Kidney (tissue), 14 donors: Measurements from ENCODE around the gene RCAN1. TPM values are rescaled to one million over a fixed set of nuclear protein-coding genes. Genes with fewer than 3 reads are reported as not detected.

Source experiments
- DNase-seq, 5 donors: peaks; one replicate each; pipeline ENCODE4 v3.0.0-alpha.2; 2013 to 2020
- FAIRE-seq: peaks from 2 replicates; lab custom pipeline; 2012; peaks lifted over from hg19 to GRCh38; lab: Jason Lieb, UNC
- H3K27ac ChIP-seq, 2 donors: one replicate each; pipeline ENCODE4 v1.7.0; 2013; ENCODE audit warnings: low read depth in 2 of 2, low read length in 2 of 2, inconsistent platforms in 1 of 2
- H3K27me3 ChIP-seq: one replicate; pipeline ENCODE4 v1.7.1; 2013; ENCODE audit warnings: low read length, inconsistent platforms; ENCODE audit not compliant: control insufficient read depth, insufficient read depth
- H3K36me3 ChIP-seq, 3 donors: one replicate each; pipeline versions ENCODE4 v1.7.0 to v1.7.1; 2013; ENCODE audit warnings: low read length in 3 of 3, control low read depth in 1 of 3, inconsistent platforms in 1 of 3; ENCODE audit not compliant: insufficient read depth in 3 of 3, control insufficient read depth in 2 of 3
- H3K4me1 ChIP-seq, 3 donors: one replicate each; pipeline versions ENCODE4 v1.7.0 to v1.7.1; 2013; ENCODE audit warnings: low read length in 3 of 3, inconsistent platforms in 1 of 3, low read depth in 1 of 3; ENCODE audit not compliant: control insufficient read depth in 2 of 3, insufficient read depth in 2 of 3
- H3K4me3 ChIP-seq, 3 donors: one replicate each; pipeline versions ENCODE4 v1.7.0 to v1.8.1; 2013; ENCODE audit warnings: low read length in 3 of 3, control low read depth in 1 of 3, inconsistent platforms in 1 of 3
- H3K9ac ChIP-seq, 3 donors: one replicate each; pipeline versions ENCODE4 v1.7.0 to v1.7.1; 2013; ENCODE audit warnings: low read length in 3 of 3, control low read depth in 1 of 3, inconsistent platforms in 1 of 3
- H3K9me3 ChIP-seq, 3 donors: one replicate each; pipeline versions ENCODE4 v1.7.0 to v1.7.1; 2013; ENCODE audit warnings: low read length in 3 of 3, control low read depth in 1 of 3, inconsistent platforms in 1 of 3; ENCODE audit not compliant: control insufficient read depth in 2 of 3, insufficient read depth in 1 of 3
- CTCF ChIP-seq: IDR thresholded peaks from 3 replicates; pipeline ENCODE4 v1.5.1; 2012; ENCODE audit warnings: mild to moderate bottlenecking, moderate library complexity, borderline replicate concordance; ENCODE audit not compliant: insufficient read depth; ENCODE audit errors: extremely low read depth
- intact Hi-C: fragments of 100-400 bp; cut with DNase I; formaldehyde crosslinking; loops from one replicate; pipeline ENCODE4 v1.11.1; 2022
- polyA plus RNA-seq: library from polyadenylated mRNA; stranded (reverse); fragments of 350-450 nt; fragmentation: Illumina TruSeq; extraction: RNeasy Lipid Tissue Mini Kit (QIAGEN cat#74804); gene quantifications from one replicate; pipeline ENCODE4 v1.2.3, GENCODE V29; 2014; ENCODE audit warnings: low read depth, low replicate concordance; ENCODE audit not compliant: insufficient read depth
- total RNA-seq: library from RNA; stranded (reverse); fragmentation: NEBNext Ultra II Directional; extraction: Animal tissue kit (Norgen Biotek cat#: 25700); gene quantifications from one replicate; pipeline ENCODE4 v1.2.1, GENCODE V29; 2021
- donor health status: control.
- donor health status: control.
- donor health status: control.
- donor health status: control.
- donor health status: control.
- donor health status: DM: yes; HTN: yes; CAD: no.
- donor health status: Normal renal cell carcinoma (clear cell type).

RCAN1 gene
- total and polyA plus RNA-seq, 2 donors from 2014 or later = 31.3 to 55.3 TPM

- no peak overlapping the region for H3K4me3 ChIP-seq
Measured at GRCh38 chr21:34619841-34620665, 5.1 kb upstream of the RCAN1 start.

GRCh38 chr21:34618941-34619340 is 4.0 kb upstream of the RCAN1 start:
- no peak for FAIRE-seq
- TF ChIP-seq CTCF = no peak
- intact Hi-C loops = no loop called here

More at GRCh38 chr21:34619841-34620665, 5.1 kb upstream of the RCAN1 start:
- Histone ChIP-seq H3K27me3 (no peaks in the 10 kb centered on the region), H3K9ac (no peak overlapping the region), H3K4me1 (no peaks in the 10 kb centered on the region), H3K36me3 (no peaks in the 10 kb centered on the region), H3K27ac (no peak overlapping the region), H3K9me3 (no peaks in the 10 kb centered on the region)
- no peak for TF ChIP-seq CTCF
- intact Hi-C loops = no loop called here
- FAIRE-seq (peak; percentile 23), DNase-seq (no peak)

GRCh38 chr21:34617753-34618339 is 2.9 kb upstream of the RCAN1 start:
- Histone ChIP-seq H3K4me1 (peaks cover 0 to 6% (median 0%) of the 10 kb centered on the region in 3 donors), H3K4me3 (no peak overlapping the region), H3K27me3 (no peaks in the 10 kb centered on the region), H3K36me3 (no peaks in the 10 kb centered on the region), H3K27ac (no peak overlapping the region), H3K9me3 (no peaks in the 10 kb centered on the region), H3K9ac (no peak overlapping the region)
- no peak for TF ChIP-seq CTCF
- intact Hi-C loops = no loop called here
- DNase-seq (no peak), FAIRE-seq (no peak)

More at GRCh38 chr21:34618941-34619340, 4.0 kb upstream of the RCAN1 start:
- H3K27me3 ChIP-seq = no peaks in the 10 kb centered on the region
- no peak overlapping the region for H3K27ac ChIP-seq
- no peaks in the 10 kb centered on the region for H3K36me3 ChIP-seq
- H3K4me3 ChIP-seq = no peak overlapping the region
- peaks cover 0 to 3% (median 0%) of the 10 kb centered on the region in 3 donors for H3K4me1 ChIP-seq
- no peak overlapping the region for H3K9ac ChIP-seq
- no peak for DNase-seq
- H3K9me3 ChIP-seq = no peaks in the 10 kb centered on the region
